22Rv1 (cell line): ENCODE measurements around the gene PAIP2.
A peak's percentile ranks its signal among the peaks of the same experiment; 100 is the strongest.

Experiments used
- H3K27ac ChIP-seq: fragments of 450-650 bp; 2 replicates; pipeline ENCODE4 v1.5.1; 2017
- CTCF ChIP-seq: fragments of 450-650 bp; IDR thresholded peaks from 2 replicates; pipeline ENCODE4 v1.5.1; 2017; ENCODE audit warnings: mild to moderate bottlenecking
- ZFX ChIP-seq: fragments of 450-650 bp; IDR thresholded peaks from 2 replicates; pipeline ENCODE4 v1.6.1; 2017; ENCODE audit warnings: antibody characterized with exemption, borderline replicate concordance

The PAIP2 gene

GRCh38 chr5:139341689-139342422 lies at the start of gene PAIP2:
PAIP2 (plus strand) TSS chr5:139341854; CDS start chr5:139363785, 21,931 bp downstream.
- peak within 1 kb of the TSS; percentile 90 for H3K27ac ChIP-seq
- TF ChIP-seq CTCF (peak; percentile 90), ZFX (no peak)

- peak overlapping the region; percentile 99 for H3K27ac ChIP-seq
- no peak for TF ChIP-seq CTCF
- no peak for TF ChIP-seq ZFX
Measured at GRCh38 chr5:139293202-139293506, 48.5 kb upstream of the PAIP2 start.

- peak within 1 kb of the TSS; percentile 99 for H3K27ac ChIP-seq
- TF ChIP-seq ZFX: no peak
Measured at GRCh38 chr5:139293507-139294373, 47.9 kb upstream of the PAIP2 start, which contains the start of gene MATR3. MATR3 (plus strand) TSS chr5:139293740; CDS start chr5:139307416, 13,676 bp downstream.

- peak overlapping the region; percentile 99 for H3K27ac ChIP-seq
- no peak for TF ChIP-seq ZFX
- TF ChIP-seq CTCF: peak; percentile 57
Measured at GRCh38 chr5:139294374-139295165, 47.1 kb upstream of the PAIP2 start.

GRCh38 chr5:139295346-139296057 lies 46.2 kb upstream of the PAIP2 start:
- TF ChIP-seq CTCF (no peak), ZFX (no peak)
- peak overlapping the region; percentile 99 for H3K27ac ChIP-seq

- no peak for TF ChIP-seq ZFX
- TF ChIP-seq CTCF: no peak
- no peak overlapping the region for H3K27ac ChIP-seq
Measured at GRCh38 chr5:139296198-139296597, 45.5 kb upstream of the PAIP2 start.

- no peak overlapping the region for H3K27ac ChIP-seq
- TF ChIP-seq ZFX (no peak), CTCF (no peak)
Measured at GRCh38 chr5:139296862-139297326, 44.8 kb upstream of the PAIP2 start.
